ENCODE results near the gene TFAP2D.

The TFAP2D gene

GRCh38 chr6:50721978-50722377 lies 8.7 kb downstream of the TFAP2D start:
- no peak for DNase-seq

DNA sequence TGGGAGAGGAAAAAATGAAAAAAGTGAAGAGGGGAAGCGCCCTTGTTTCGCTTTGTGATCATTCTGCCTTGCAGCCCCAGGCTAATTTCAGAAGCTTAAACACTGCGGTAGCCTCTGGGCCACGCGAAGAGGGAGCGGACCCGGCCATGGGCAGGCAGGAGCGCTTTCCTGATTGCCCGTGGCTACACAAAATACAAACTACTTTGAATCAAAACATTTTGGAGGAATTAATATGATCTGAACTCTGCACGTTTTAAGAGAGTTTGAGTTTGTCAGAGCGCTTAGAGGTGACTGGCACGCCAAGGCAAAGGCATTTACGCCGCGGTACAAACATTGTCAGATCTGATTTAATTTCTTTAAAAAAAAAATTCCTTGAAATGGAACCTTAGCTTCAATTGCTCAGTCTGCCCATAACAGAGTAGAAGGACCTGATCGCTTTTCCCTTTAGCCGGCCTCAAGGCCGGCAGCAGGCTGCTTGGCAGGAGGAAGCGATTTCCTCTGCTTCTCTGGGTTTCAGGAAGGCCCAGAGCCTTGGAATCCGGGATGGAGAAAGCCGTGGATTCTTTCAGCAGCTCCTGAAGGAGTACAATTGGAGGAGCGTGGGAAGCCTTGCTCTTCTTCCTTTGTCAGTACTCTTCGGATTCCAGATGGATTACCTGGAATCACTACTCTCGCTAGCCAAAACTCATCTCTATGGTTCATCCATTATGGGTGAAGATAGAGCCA lies 9.7 kb downstream of the TFAP2D start:
- no peak for DNase-seq

GRCh38 chr6:50724381-50725124 lies 11.2 kb downstream of the TFAP2D start:
- DNase-seq = no peak

- DNase-seq = no peak
Measured at GRCh38 chr6:50734488-50734887, 21.2 kb downstream of the TFAP2D start.

DNA sequence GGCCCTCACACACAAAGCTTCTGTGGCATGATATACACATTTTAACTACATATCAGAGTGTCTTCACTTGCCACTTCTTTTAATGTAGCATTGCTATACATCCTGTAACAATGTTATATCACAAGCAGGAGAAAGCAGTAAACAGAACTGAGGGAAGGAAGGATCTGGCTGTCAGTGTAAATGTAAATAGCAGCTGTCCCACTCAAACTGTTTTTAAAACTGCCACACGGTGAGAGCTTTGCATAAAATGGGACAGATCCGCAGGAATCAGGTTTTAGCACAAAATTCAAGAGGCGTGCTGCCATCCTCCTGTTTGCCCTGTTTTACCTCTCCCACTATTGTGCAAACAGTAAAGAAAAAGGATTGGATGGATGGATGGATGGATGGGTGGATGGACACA lies 28.8 kb downstream of the TFAP2D start:
- no peak for DNase-seq

- no peak for DNase-seq
Measured at GRCh38 chr6:50744976-50745375, 31.6 kb downstream of the TFAP2D start.

- DNase-seq = no peak
Measured at GRCh38 chr6:50762798-50763197, 49.5 kb downstream of the TFAP2D start.

DNA sequence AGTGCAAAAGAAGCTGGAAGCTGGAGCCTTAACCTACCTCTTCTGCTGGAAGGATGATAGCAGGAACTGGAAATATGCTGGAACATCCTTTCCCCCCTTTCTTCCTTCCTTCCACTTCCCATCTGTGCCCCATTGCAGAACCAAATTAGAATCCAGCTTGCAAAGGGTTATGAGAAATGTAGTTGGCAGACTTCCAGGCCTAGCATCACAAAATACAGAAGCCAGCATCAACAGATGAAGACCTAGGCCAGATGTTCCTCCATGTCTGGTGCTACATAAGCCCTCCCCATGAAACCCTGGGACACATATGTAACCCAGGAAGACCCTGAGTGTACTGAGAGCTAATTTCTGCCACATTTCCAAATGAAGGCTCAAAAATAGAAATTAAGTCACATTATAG lies 65.4 kb downstream of the TFAP2D start:
- no peak for DNase-seq

- DNase-seq = no peak
Measured at GRCh38 chr6:50780382-50780781, 67.1 kb downstream of the TFAP2D start.

DNA sequence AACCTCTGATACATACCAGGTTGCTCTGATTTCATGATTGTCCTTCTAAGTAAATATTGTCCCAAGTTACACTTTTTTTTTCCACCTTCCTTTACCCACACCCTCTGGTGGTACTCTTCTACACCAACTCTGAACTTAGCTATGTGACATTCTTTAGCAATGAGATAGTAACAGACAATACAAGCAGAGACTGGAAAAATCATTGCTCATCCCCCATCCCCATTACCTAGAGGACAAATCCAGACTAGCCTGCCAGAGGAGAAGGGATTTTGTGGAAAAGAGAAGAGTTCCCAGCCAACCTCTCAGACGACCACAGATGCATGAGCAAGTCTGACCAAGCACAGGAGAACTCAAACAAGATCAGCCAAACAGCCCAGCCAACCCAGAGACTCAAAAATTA lies 72.6 kb downstream of the TFAP2D start:
- no peak for DNase-seq

GRCh38 chr6:50791900-50792508 lies 78.7 kb downstream of the TFAP2D start:
- peak in 1 of 2 donors; percentile 65 for DNase-seq

DNA sequence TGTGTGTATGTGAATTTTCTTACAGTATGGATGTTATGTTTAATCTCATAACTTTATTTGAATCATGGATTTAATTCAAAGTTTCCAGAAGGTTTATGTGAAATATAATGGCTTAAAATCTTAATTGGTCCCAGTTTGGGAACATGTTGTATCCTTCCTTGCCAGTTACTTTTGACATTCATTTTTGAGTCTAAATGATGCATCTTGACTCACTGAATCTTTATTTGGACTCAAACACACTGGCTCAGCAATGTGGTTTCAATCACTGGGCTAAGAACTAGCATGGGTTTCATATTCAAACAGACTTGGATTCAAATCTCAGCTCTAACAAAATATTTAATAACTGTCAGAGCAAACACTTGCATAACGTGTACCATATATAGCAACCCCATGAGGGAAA lies 79.4 kb downstream of the TFAP2D start:
- no peak for DNase-seq

DNA sequence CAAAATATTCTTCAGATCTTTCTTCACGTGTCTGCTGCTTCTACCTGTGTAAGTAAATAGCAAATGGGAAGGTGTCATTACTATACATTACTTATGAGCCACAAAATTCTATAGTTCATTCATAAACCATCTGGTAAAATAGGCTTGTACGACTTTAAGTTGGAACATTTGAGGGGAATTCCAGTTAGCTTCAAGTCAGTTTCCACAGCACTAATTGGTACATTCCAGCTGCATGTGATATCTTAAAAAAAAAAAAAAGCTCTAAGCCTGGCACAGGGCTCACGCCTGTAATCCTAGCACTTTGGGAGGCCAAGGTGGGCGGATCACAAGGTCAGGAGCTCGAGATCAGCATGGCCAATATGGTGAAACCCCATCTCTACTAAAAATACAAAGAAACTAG lies 82.2 kb downstream of the TFAP2D start:
- DNase-seq = no peak

DNA sequence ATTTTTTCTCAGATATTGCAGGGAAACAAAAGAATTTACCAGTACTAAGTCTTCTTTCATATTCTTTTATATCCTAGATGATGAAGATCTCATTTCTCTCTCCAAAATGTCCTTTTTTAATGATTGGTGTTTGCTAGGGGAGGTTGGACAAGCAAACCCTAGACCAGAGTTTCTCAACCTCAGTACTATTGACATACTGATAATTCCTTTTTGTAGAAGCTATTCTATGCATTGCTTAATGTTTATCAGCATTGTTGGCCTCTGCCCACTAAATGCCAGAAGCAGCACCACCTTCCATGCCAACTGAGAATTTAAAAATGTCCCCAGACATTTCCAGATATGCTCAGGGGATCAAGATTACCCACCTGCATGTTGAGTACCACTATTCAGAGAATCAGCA lies 91.0 kb downstream of the TFAP2D start:
- no peak for DNase-seq

GRCh38 chr6:50807035-50807434 lies 93.7 kb downstream of the TFAP2D start:
- no peak for DNase-seq

DNA sequence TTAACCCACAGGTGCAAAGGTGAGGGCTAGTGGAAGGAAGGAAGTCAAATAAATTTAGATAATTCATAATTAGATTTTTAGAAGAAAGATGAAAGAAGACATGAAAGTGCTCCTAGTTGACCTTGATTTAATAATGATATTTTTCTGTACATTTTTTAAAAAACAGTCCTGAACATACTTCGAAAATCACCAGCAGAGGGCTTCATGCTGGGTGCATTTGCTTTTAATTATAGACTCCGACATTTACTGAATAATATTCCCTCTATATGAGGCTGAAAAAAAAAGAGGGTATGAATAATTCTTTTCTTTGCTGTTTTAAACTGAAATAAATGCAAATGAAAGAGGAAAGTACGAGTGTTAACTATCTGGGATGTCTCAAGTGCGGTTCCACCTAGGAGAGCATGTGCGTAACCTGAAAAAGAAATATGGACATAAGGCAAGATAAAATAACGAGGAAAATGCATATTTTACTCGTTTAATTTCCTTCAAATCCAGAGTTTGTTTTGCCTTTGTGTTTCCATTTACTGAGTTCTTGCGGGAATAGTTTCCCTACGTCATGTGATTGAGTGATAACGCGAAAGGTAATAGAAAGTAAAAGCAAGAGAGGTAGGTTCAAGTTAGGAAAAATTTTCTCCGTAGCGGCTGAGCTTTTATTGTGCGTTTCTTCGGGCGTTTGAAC lies 102.2 kb downstream of the TFAP2D start:
- DNase-seq = no peak

- DNase-seq = peak; percentile 37 to 57
Measured at GRCh38 chr6:50816115-50816675, 102.9 kb downstream of the TFAP2D start.

GRCh38 chr6:50816947-50817645 lies 103.8 kb downstream of the TFAP2D start:
- no peak for DNase-seq

- no peak for DNase-seq
Measured at GRCh38 chr6:50817646-50817950, 104.3 kb downstream of the TFAP2D start.

DNA sequence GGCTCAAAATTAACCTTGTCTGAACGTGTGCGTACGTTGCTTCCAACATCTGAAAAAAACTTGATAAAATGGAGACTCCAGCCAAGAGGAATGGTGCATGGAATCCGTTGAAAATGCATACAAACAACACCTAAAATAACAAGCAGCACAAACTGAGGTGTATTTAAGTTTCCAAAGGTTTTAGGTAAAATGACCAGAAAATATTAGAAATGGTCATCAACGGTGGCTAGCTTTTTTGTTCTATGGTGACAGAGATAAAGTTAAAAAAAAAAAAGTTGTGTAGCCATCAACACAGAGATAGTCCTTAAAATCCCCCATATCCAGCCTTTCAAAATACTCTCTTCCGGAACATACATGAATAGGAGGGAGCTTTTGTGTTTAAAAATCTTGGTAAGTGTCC lies 104.7 kb downstream of the TFAP2D start:
- no peak for DNase-seq

DNA sequence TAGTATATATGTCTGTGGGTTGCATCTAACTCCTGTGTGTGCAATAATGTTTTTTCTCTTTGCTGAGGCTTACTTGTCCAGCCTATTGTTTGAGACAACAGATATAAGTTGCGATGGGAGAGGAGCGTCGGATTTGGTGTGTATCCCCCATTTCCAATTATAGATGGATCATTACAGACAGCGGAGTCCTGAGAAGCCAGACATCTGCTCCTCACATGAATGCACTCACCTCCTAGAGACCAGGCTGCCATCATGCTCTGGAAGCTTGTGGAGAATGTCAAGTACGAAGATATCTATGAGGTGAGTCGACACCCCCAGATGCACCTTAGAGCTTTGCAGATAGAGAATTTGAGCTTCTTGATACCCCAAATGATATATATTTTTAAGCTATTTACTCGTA lies 105.3 kb downstream of the TFAP2D start, which contains the start of gene TFAP2B:
Gene TFAP2B, plus strand, starts transcription at position 199 of the 400 bp plus-strand sequence. Its CDS starts 21 bp downstream, at position 220.
- DNase-seq = no peak

DNA sequence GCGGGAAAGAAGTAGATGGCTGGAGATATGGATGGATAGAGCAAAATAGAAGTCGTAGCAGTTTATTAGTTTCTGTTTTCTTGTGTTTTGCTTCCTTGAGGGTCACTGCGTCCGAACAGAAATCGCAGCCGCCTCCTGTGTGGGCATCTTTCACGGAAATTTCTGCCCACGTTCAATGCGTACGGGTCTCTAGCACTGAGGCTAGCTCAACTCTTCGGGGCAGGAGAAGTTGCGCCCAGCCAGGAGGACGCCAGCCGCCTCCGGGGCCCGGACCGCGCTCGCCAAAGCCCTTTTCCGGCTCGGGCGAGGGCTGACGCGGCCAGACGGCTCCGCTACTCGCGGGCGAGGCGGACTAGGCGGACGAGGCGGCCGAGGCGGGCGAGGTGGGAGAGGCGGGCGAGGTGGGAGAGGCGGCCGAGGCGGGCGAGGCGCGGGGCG lies 106.2 kb downstream of the TFAP2D start:
- no peak for DNase-seq
